Esophagus mucosa (tissue), 1 donor: Measurements from ENCODE around the gene ALDH1L1. TPM values are rescaled to one million over a fixed set of nuclear protein-coding genes. Genes with fewer than 3 reads are reported as not detected.

ENCODE experiments used
- ATAC-seq: fragments of 200-7000 bp; cut with Tn5 transposase; one replicate; pipeline ENCODE4 v1.9.1; 2020
- total RNA-seq: library from RNA; stranded (reverse); gene quantifications from one replicate; pipeline ENCODE4 v1.2.4, GENCODE V29; 2023
- donor health status: DM: yes; HTN: yes; CAD: no.

The ALDH1L1 gene
- total RNA-seq, 1 donor from 2014 or later, result 4.5 TPM

DNA sequence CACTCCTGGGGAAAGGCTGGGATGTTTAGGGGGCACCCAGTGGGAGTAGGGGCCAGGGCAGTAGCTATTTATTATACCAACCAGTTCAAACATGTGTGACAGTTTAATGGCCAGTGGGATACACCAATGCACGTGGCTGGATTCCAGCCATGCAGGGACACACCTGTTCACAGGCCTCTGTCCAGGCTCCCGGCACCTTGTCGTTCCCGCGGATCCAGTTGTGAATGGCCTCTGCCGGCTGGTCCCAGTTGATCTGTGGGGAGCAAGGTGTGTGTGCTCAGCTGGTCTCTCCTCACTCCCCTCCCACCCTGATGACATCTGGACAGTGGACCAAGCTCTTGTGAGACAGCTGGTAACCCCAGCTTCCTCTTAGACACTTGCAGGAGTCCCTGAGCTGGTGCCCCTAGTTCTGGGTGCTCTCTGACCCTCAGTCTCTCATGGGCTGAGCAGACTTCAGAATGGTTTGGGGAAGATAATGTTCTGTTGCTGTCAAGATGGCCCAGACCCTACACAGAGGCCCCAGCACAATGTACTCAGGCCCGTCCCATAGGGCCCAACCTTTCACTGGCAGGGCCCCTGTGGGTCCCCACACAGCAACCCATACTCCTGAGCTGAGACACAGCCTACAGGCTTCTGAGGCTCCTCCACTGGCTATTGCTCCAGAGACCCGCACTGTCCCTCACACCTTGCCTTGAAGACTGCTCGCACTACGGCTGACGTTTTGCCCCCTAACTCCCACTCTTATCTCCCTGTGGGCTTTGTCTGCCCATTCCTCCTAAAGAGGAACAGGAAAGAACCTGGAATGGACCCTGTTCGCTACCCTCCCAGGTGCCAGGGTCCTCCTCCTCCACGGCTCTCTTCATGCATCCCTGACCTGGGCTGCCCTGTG lies 25.8 kb downstream of the ALDH1L1 start:
- no peak for ATAC-seq

- ATAC-seq, result no peak
These were observed 26.6 kb downstream of the ALDH1L1 start for GRCh38 chr3:126153695-126154360.

- ATAC-seq, result no peak
These were observed 27.3 kb downstream of the ALDH1L1 start for GRCh38 chr3:126152901-126153694.

DNA sequence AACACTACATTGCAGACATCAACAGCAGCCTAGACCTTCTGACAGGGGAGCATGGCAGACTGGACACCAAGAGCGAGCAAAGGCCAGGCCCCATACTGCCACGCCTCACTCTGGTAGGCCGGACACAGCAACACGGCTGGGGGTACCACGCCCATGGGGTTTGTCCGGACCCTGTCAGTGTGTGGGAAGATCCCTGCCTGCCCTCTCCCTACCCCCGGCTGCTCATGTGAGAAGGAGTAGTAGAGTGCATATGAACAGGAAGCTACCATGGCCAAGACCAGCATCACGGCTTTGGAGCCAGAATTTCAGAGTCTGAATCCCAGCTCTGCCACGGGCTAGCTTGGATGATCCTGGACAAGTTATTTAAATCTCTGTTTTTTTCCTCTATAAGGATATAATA lies 27.9 kb downstream of the ALDH1L1 start:
- no peak for ATAC-seq

DNA sequence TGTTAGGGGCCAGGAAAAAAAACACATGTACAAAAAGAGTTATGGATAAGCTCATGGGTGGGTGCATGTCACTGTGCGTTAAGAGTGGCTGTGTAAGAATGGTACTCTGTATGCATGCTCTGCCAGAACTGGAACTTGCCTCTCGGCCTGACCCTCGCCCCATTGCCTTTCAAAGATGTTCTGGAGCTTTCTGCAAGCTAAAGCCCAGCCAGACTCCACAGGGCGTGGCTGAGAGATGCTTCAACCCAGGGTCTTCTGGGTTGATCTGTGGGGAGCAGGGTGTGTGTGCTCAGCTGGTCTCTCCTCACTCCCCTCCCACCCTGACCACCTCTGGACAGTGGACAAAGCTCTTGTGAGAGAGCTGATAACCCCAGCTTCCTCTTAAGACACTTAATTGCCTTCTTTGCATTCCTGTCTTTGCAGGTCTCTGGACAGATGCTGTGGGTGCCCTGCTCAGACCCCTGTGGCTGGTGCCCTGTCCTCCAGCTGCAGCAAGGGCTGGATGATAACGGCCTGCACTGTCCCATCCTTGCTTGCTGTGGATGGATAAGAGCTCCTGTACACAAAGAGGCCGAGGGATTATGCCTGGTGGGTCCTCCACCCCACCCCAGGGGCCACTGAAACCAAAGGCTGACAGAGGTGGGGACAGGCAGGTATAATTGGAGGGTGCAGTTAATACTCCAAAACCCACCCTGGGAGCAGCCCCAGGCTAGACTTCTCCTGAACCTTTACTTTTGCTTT lies 28.7 kb downstream of the ALDH1L1 start:
- no peak for ATAC-seq

DNA sequence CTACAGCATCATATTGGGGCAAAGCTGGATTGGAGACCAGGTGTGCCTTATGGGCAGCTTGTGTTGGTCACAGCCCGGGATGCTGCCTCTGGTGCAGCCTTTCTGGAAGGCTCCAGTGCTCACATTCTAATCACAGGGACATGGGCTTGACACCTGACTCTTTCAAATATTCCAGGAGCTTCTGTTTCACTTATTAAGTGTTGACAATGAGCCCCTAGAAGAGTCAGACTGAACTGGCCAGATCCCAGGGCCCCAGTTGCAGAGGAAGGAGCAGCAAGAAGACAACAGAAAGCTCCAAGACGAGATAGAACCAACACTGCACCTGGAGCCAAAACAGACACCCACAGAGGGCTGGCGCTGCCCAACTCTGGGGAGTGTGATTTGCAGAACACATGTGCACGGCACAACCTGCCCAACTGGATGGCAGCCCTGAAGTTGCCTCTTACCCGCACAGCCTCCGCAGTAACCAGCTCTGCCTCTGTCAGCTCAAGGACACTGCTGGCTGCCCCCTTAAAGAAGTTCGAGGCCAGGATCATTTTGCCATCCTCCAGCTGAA lies 30.3 kb downstream of the ALDH1L1 start:
- ATAC-seq, result no peak

GRCh38 chr3:126149256-126149902 lies 31.0 kb downstream of the ALDH1L1 start:
- ATAC-seq, result no peak

GRCh38 chr3:126147932-126148683 lies 32.3 kb downstream of the ALDH1L1 start:
- no peak for ATAC-seq

GRCh38 chr3:126147147-126147931 lies 33.0 kb downstream of the ALDH1L1 start:
- ATAC-seq, result peak; percentile 15

DNA sequence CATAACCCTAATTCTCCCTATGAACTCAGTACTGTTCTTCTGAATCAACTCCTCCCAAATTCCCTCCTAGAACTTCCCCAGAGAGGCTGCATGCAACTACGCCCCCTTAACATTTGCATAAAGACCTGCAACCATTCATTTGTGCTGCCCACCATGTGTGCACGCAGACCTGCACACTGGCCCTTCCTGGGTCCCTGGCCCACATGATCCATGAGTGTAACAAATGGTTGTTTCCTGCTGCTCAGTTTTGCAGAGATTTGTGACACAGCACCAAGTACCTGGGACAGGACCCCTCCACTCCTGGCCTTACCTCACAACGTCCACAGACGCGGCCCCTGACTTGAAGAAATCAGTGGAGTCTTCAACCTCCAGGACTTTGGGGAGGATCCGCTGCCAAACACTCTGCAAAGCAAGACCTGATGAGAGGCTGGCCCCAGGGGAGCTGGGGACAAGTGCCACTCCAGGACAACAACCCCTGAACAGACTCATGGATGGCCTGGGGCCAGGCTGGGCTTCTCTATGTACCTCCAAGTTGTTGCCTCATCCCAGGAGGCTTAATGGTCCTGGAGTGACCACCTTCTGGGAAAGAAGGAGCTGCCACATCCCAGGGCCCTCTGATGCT lies 33.8 kb downstream of the ALDH1L1 start:
- ATAC-seq, result no peak

GRCh38 chr3:126146034-126146433 lies 34.4 kb downstream of the ALDH1L1 start:
- no peak for ATAC-seq

GRCh38 chr3:126142652-126143051 lies 37.7 kb downstream of the ALDH1L1 start:
- ATAC-seq, result no peak

GRCh38 chr3:126137490-126138130 lies 42.8 kb downstream of the ALDH1L1 start:
- ATAC-seq, result no peak

DNA sequence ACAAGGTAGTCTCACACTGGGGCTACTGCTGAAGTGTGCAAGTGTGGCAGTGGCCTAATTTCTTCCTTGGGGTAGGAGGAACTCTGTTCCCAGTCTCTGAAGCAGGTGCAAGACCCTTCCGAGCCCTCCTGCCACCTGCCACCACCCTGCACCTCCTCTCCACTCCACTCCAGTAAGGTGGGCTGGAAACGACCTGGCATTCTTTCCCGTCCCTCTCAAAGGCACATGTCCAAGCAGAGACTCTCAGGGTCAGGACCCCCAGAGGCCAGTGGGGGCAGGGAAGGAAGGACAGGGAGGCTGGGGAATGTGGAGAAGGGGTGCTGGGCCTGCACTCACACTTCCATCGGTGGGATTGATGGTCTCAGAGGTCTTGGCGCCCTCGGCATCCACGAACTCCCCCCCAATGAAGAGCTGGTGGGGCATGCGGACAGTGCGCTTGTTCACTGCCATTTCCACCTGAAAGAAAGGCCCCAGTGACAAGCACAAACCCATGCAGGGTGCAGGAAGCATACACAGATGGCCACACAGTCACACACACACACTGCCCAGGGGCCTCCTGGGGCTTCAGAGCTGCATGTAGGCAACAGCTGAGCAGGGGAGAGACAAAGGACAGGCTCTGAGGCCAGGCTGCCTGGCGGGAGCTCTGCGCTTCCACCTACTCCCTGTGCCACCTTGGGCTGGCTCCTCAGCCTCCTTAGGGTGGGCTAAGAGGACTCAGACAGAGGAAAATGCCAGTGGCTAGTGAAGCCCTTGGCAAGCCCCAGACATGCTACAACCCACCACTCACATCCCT lies 43.8 kb downstream of the ALDH1L1 start:
- no peak for ATAC-seq

DNA sequence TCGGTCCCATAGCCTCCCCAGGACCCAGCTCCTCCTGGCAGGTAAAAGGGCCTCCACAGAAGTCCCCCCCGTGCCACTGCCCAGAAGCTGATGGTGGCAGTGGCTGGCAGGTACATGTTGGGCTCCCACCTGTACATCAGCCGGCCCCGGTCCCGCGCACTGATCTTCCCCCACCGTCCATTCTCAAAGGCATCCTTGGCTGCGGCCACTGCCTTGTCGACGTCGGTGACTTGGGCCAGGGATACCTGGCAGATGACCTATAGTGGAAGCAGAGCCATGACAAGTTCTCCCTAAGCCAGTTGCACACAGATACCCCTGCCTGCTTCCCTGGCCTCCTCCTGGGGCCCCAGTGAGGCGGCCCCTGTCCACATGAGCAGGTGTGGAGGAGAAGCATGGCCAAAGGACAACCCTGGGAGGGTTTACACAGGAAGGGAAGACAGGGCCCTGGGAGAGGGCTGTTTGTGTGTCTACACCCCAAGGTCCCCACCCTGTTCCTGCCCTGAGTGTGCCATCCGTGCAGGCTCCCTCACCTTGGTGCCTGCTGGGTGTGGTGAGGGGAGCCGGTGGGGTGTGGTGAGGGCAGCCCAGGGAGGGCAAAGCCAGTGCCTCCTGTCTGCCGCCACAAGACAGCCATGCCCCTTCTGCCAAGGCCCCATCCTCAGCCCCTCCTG lies 44.8 kb downstream of the ALDH1L1 start:
- ATAC-seq, result no peak

DNA sequence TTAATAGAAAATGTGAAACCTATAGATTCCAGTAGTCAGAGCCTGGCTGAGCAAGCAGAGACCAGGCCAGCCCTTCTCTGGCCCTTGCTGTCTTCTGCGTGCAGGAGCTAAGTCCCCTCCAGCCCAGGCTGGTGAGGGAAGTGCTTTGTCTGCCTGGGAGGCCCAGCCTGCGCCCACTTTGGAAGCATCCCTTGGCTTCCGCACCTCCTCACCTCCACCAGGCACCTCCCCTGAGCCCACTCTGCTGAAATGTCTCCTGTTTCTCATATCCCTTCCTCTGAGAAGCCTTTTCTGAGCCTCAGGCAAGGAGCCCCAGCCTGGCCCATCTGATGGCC lies 45.3 kb downstream of the ALDH1L1 start:
- ATAC-seq, result no peak

- ATAC-seq, result peak; percentile 56
These were observed 46.0 kb downstream of the ALDH1L1 start for GRCh38 chr3:126134219-126134975.
